DOHH2 (cell line): ENCODE results near the gene SPRR5.

Source experiments
- EZH2phosphoT487 ChIP-seq: fragments of 200-600 bp; sonication (generic); IDR thresholded peaks from 2 replicates; pipeline ENCODE4 v1.6.1; 2017; ENCODE audit warnings: borderline replicate concordance, mild to moderate bottlenecking, antibody characterized with exemption, low read length, moderate library complexity, mixed read lengths
- TF ChIP-seq, protein P1 (sequence below): fragments of 200-600 bp; sonication (generic); IDR thresholded peaks from one replicate; pipeline ENCODE4 v1.5.1; 2014; ENCODE audit warnings: antibody characterized with exemption, mild to moderate bottlenecking, low read depth, low read length; ENCODE audit not compliant: poor library complexity, severe bottlenecking

DNA sequence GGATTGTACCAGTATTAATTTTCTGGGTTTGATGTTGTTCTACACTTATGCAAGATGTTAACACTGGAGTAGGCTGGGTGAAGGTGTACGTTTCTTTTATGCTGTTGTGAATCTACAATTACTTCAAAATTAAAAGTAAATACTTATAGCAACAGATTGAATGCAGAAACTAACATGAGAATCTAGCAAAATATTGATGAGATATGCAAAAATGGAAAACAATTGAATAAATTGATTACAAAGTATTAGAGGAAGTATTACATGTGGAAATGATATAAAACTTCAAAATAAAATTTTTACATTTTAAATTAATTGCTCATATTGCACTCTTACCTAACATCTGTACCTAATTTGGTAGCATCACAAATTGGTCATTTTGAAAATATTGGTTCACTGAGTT is 48.8 kb downstream of the SPRR5 start:
- TF ChIP-seq, protein P1, sequence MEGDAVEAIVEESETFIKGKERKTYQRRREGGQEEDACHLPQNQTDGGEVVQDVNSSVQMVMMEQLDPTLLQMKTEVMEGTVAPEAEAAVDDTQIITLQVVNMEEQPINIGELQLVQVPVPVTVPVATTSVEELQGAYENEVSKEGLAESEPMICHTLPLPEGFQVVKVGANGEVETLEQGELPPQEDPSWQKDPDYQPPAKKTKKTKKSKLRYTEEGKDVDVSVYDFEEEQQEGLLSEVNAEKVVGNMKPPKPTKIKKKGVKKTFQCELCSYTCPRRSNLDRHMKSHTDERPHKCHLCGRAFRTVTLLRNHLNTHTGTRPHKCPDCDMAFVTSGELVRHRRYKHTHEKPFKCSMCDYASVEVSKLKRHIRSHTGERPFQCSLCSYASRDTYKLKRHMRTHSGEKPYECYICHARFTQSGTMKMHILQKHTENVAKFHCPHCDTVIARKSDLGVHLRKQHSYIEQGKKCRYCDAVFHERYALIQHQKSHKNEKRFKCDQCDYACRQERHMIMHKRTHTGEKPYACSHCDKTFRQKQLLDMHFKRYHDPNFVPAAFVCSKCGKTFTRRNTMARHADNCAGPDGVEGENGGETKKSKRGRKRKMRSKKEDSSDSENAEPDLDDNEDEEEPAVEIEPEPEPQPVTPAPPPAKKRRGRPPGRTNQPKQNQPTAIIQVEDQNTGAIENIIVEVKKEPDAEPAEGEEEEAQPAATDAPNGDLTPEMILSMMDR: no peak
- no peak for TF ChIP-seq EZH2phosphoT487
